LNCaP clone FGC (cell line): Measurements from ENCODE around the gene ME1.
A peak's percentile ranks its signal among the peaks of the same experiment; 100 is the strongest.

Source experiments
- DNase-seq: peaks from one replicate; pipeline ENCODE4 v3.0.0-alpha.2; 2011; ENCODE audit warnings: low read depth
- H3K4me3 ChIP-seq: 2 replicates; pipeline ENCODE4 v1.5.1; 2011; ENCODE audit warnings: mild to moderate bottlenecking, low read depth, low read length, control low read depth
- CTCF ChIP-seq: IDR thresholded peaks from 2 replicates; pipeline ENCODE4 v1.5.1; 2012; ENCODE audit warnings: mild to moderate bottlenecking; ENCODE audit not compliant: control insufficient read depth, insufficient read depth; ENCODE audit errors: extremely low read depth

Gene ME1

GRCh38 chr6:83218646-83219045, 212.2 kb downstream of the ME1 start:
- DNase-seq: no peak
- TF ChIP-seq CTCF: no peak
- H3K4me3 ChIP-seq: no peak overlapping the region

GRCh38 chr6:83216806-83217205, 214.0 kb downstream of the ME1 start:
- DNase-seq: no peak
- no peak overlapping the region for H3K4me3 ChIP-seq
- no peak for TF ChIP-seq CTCF

- TF ChIP-seq CTCF: peak; percentile 88
- H3K4me3 ChIP-seq: no peak overlapping the region
- DNase-seq: no peak
These were observed 215.5 kb downstream of the ME1 start for GRCh38 chr6:83215131-83216047.

GRCh38 chr6:83202031-83202430, 228.8 kb downstream of the ME1 start:
- no peak for DNase-seq
- no peak for TF ChIP-seq CTCF
- H3K4me3 ChIP-seq: no peak overlapping the region

- TF ChIP-seq CTCF: no peak
- H3K4me3 ChIP-seq: no peak overlapping the region
- no peak for DNase-seq
These were observed 231.0 kb downstream of the ME1 start for GRCh38 chr6:83199863-83200225.

- no peak for DNase-seq
- H3K4me3 ChIP-seq: no peak overlapping the region
- no peak for TF ChIP-seq CTCF
These were observed 231.5 kb downstream of the ME1 start for GRCh38 chr6:83199173-83199862.
